Myocyte (in vitro differentiated cells): ENCODE data around the gene DCUN1D4. TPM values are rescaled to one million over a fixed set of nuclear protein-coding genes. Genes with fewer than 3 reads are reported as not detected.
A peak's percentile ranks its signal among the peaks of the same experiment; 100 is the strongest.

ENCODE experiments used
- DNase-seq: peaks from one replicate; pipeline ENCODE4 v3.0.0-alpha.2; 2012; ENCODE audit warnings: low read depth
- polyA plus RNA-seq: library from polyadenylated mRNA; unstranded; fragments of >200 nt; gene quantifications from one replicate; pipeline ENCODE4 v1.2.1, GENCODE V29; 2012; ENCODE audit warnings: missing spikeins
- total RNA-seq: library from RNA; depleted of rRNA; stranded (reverse); fragments of >200 nt; gene quantifications from 2 replicates; pipeline ENCODE4 v1.2.3, GENCODE V29; 2014

DCUN1D4 gene
- total RNA-seq = 26.4 and 36.8 TPM in 2 replicates
- polyA plus RNA-seq = 31.6 TPM

DNA sequence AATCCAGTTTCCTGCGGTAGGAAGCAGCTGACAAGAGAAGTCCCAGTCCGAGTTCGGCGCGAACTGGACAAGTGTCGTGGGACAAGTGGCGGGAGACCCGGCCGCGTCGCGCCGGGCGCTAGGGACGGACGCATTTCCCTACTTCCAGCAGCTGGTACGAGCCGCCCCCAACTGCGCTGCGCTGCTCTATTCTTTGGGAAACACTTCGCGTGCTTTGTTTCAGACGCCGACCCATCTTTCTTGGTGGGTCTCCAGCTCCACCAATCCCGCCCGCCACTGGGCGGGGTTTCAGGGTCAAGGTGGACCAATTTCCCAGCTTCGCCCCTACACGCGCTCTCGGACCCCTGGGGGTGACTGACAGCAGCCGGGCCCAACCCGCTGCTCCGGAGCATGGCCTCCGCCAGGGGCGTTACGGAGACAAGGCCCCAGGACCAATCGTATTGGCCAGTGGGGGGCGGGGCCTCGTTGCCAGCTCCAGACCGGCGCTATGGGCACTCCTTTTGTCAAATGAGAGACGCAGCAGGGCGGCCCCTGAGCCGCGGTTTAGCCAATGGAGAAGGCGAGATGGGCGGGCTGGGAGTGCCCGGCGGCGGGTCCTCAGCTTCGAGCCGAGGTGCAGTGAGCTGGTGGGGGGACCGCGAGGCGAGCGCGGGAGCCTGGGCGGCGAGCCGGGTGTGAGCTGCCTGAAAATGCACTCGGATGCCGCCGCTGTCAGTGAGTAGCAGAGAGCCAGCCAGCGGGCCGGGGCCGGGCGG, at the start of gene DCUN1D4:
Gene DCUN1D4, plus strand, starts transcription at position 600 of the 755 bp plus-strand sequence. Its CDS starts 90 bp downstream, at position 690.
- peak; percentile 100 for DNase-seq

DNA sequence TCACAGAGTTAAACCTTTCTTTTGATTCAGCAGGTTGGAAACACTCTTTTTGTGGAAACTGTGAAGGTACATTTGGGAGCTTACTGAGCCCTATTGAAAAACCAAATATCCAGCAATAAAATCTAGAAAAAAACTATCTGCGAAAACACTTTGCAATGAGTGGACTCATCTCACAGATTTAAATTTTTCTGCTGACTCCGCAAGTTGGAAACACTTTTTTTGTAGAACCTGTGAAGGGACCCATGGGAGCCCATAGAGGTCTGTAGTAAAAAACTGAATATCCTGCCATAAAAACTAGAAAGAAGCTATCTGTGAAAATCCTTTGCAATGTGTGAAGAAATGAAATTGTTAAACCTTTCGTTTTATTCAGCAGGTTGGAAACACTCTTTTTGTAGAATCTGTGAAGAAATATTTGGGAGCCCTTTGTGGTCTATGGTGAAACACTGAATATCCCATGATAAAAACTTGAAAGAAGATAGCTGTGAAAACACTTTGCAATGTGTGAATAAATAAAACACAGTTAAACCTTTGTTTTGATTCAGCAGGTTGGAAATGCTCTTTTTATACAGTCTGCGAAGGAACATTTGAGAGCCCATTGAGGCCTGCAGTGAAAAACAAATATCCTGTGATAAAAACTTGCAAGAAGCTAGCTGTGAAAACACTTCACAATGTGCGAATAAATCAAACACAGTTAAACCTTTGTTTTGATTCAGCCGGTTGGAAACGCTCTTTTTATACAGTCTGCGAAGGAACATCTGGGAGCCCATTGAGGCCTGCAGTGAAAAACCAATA, 22.3 kb upstream of the DCUN1D4 start:
- DNase-seq = no peak

DNA sequence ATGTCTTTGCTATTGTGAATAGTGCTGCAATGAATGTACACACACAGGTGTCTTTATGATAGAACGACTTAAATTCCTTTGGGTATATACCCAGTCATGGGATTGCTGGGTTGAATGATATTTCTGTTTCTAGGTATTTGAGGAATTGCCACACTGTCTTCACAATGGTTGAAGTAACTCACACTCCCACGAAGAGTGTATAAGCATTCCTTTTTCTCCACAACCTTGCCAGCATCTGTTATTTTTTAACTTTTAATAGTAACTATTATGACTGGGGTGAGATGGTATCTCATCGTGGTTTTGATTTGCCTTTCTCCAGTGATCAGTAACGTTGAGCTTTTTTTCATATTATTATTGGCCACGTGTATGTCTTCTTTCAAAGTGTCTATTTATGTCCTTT, 17.6 kb upstream of the DCUN1D4 start:
- DNase-seq = peak; percentile 18

DNA sequence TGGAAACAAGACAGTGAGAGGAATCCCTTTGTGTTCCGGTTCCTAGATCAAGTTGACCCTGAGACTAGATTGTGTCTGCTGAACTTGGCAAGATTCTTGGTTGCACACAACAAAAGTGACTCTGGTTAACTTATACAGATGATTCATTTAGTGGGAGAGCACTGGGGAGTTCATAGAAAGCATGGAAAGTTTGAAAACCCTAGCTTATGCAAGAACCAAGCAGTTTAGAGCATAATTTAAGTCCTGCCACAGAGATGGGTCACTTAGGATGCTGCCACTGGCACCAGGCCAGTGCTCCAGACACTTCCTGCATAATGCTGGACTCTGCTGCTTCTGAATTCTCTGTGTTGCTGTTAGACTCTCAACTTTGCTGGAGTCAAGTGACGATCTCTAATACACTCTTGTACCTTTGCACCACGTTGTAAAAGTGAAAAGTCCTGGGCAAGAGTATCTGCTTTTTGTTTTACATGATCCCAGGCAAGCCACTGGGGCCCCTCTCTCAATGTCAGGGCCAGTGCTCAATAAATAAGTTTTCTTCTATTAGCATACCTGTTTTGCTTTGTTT, 12.7 kb upstream of the DCUN1D4 start:
- peak; percentile 13 for DNase-seq

DNA sequence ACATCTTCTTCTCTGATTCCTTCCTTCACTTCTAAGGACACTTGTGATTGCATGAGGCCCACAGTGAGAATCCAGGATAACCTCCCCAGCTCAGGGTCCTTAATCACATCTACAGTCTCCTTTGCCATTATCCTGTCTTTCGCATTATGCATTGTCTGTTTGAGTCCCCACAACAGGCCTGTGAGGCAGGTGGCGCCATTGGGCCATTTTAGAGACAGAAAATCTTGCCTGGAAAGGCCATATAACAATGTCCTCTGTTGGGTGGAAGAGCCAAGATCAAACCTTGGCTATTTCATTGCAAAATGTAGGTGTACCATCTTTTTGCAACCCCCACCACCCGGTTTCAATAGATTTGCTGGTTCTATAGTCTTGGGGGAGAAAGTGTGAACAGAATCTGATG, 11.8 kb upstream of the DCUN1D4 start:
- DNase-seq = peak; percentile 68

DNA sequence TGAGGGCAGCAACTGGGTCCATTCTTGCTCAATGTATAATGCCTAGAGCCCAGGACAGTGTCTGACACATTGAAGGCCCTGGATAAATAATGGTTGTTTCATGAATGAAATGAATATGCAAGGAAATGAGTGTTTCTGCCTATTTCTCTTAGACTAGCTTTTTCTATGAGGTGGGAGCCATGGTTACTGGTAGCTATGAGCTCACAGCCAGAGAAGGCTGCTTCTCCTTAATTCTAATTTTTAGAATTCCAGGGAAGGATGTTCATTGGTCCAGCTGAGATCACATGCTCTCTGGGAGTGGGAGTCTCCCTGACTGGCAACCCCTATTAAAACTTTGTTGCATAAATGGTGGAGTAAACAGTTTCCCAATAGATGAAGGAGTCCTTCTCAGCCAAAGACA, 9.7 kb upstream of the DCUN1D4 start:
- no peak for DNase-seq

DNA sequence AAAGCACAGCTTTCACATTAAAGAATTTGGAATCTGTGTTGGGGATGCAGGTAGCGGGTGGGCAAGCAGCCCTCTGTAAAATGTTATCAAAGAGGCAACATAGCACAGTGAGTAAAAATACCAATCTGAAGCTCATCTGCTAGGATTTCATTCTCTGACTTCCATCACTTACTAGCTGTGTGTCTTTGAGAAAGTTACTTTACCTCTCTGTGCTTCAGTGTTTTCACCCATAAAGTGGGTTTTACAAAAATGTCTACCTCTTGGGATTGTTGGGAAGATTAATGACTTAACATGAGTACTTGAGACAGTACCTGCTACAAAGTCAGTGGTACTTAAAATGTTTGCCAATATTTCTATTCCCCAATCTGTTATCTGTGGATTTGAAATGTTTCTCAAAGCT, 7.9 kb upstream of the DCUN1D4 start:
- no peak for DNase-seq

DNA sequence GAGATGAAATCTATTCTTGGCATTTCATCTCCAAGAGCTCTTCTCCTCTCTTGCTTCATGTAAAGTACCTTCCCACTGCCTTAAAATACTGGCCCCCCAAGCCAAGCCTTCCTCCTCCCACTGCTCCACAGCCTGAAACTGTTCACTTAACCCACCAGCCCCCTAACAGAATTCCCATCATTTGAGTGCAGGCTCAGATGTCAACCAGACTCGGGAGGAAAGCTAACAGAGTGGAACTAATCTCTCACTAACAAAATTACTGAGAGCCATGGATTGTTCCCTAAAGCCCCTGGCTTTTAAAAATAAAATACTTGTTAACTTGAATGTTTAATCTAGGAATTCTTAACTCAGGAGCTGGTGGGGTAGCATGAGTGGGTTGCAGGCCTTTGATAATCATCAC, 7.1 kb upstream of the DCUN1D4 start:
- DNase-seq = no peak

DNA sequence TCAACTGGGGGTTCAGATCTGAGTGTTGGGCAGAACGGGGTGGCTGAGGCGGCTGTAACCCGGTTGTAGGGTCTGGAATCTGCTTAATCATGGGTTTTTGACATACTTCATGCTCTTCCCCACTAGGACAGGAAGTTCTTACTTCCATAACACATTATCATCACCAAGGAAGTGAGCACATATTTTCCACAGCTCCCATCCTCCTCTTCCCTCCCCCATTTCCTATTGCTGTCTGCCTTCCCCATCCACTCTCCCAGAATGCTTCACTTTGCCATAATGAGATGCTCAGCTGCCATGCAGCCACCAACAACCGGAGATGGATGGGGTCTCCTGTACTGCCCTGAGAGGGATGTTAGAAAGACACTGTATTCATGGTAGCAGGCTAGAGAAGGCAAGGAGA, 6.4 kb upstream of the DCUN1D4 start:
- DNase-seq = no peak

DNA sequence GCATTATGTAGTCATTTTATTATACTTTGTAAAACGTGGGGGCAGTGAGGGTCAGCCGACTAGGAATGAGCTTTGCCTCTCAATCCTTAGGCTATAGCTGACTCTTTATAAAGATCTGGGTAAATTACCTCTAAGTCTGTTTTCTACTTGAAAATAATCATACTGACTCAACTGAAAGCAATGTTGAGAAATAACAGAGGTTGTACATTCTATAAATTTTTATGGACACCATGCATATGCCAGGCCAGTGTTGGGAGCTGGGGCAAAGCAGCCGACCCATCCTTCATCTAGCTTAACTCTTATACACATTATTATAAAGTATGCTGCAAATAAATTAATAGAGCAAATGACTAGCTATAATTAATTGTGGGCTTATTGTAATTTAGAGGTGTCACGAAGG, 2.2 kb upstream of the DCUN1D4 start:
- DNase-seq = no peak

DNA sequence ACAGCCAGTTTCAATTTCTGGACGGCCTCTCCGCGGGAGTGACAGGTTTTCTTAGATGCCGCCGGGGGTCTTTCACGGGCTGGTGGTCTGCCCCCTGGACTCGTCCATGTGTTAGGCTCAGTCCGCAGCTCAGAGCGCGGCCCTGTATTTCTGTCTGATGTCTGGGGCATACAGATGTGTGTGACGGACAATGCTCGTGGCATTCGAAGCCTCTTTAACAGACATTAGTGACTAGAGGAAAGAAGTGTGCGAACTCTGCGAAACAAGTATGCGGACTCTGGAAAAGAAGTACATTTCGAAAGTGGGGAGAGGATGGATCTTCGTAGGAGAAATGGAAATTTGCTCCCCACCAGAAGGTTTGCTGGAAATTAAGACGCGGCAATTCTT, 793 bp upstream of the DCUN1D4 start:
- DNase-seq = no peak

DNA sequence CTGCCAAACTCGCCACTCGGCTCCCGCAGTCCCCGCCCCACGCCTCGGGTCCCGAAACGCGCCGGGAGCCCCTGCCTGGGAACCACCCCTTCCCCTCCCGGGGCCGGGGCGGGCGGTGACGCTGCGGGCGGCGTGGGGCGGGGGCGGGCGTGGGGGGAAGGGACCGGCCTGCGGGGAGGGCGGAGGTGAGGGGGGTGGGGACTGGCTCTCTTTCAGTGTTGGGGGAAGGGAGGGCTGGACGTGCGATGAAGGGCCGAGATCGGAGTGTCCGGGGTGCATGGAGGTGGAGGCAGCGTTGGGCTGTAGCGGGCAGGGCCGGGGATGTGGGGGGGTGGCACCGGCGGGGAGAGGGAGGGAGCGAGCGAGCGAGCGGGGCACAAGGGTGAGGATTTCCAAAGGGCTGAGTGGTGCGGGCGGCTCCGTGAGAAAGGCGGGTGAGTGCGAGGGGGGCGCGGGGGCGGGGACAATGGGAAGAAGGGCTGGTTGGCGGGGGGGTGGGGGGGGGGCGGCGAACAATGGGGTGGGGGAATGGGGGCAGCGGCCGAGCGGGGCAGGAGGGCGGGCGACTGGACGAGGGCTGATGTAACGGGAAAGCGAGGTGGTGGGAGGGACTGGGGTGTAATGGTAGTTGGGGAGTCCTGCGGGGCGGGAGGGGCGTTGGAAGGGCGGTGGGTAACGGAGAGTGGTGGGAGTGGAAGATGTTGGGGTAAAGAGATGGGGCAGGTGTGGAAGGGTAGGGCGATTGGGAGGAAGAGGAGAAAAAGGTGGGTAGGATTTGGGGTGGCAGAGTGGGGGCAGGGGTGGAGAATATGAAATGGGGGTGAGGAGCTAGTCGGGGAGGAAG, 578 bp downstream of the DCUN1D4 start:
- peak; percentile 52 for DNase-seq

DNA sequence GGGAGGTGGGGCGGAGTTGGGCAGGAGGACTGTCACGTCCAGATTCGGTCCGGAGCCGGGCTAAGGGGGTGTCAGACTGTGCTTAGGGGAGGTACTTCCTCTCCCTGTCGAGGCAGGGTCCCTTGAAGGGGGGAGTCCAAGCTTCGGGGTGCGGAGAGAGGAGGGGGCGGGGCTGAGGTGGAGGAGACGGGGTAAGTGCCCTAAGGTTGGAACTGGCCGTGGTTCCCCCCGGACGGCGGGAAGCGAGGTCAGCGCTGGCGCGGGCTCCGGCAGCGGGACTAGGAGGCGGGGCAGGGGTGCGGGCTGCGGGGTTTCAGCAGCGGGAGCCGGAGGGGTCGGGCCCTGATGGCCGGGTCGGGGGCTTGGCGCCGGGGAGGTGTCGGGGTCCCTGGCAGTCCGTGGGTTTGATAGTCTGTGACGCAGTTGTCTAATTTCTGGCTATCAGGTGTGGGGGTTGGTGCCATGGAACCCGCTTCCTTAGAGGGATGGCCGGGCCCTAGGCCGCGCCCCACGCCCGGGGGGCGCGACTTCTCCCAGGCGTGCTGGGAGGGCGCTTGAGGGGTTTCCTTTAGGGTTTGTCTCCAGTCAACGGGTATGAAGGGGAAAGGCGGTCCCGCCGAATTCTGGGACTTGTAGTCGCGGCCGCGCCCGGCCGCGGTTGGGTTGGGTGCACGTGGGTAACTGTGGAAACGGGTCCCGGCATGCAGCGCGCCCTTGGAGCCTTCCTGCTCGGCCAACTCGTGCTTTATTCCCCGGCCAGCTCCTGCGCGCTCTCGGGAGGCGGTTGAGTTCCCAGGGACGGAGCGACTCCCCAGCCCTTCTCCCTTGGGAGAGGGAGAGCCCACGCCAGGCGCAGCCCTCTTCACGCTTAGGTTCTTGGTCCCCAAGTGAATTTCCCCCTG, 1.5 kb downstream of the DCUN1D4 start:
- peak; percentile 94 for DNase-seq

DNA sequence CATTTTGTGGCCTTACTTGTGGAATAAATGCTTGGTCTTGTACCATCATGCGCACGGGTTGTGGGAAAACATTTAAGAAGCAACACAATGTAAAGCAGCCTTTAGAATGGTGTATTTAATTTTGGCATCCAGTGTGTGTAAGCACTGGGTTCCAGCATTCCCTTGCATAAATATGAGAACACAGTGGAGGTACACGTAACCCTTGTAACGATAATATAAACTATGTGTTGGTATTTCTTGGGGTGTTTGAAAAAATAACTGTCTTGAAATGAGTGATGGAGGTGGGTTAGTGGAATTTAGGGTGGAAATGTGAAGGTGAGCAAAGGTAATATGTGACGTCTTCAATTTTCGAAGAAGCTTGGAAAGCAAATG, 2.1 kb downstream of the DCUN1D4 start:
- DNase-seq = no peak

DNA sequence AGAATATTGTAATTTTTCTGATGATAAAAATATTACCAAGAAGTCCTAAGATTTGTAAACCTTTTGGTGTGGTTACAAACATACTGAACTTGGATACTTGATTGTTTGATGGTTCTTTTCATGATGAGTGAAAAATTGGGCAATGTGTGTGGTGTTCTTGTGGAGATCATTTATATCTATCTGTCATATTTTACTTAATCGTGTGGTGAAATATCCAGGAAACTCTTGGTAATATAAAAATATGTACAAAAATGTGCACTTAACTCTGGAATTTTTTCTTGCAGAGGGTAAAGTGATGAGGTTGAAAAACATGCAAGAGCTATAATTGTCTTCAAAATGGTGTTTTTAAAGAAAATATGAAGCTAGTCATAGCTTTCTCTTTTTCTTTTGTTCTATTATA, 2.8 kb downstream of the DCUN1D4 start:
- no peak for DNase-seq

DNA sequence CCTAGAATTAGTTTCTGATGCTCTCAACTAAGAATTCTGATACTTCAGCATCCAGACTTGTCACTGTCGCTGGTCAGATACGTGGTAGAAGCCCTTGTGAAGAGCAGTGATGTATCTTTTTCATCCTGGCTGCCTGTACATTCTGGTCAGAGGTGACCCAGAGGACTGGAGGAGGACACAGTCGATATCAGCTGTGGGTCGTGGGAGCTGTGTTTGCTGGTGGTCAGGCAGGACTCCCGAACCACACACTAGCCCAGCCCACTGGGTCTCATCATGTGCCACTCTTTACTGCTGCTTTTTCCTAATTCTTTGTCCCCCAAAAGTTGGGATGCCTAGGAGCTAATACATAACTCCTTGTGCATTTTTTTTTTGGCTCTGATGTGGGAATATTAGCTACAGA, 6.5 kb downstream of the DCUN1D4 start:
- no peak for DNase-seq

DNA sequence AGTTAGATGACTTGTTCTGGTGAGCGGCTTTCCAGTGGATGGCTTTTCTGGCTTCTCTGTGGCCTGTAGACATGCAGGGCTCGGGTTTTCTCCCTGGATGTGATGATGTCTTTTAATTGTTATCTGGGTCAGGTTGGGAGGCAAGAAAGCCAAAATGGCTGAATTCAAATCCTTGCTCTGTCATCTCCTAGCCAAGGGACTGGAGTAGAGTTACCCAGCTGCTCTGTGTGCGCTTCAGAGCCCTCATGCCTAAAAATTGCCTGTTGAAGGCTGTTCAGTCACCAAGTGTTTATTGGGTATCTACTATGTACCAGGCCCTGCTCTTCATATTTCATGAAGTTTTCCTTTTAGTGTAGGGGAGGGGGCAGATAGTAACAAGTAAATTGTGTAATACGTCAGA, 7.3 kb downstream of the DCUN1D4 start:
- DNase-seq = peak; percentile 57

DNA sequence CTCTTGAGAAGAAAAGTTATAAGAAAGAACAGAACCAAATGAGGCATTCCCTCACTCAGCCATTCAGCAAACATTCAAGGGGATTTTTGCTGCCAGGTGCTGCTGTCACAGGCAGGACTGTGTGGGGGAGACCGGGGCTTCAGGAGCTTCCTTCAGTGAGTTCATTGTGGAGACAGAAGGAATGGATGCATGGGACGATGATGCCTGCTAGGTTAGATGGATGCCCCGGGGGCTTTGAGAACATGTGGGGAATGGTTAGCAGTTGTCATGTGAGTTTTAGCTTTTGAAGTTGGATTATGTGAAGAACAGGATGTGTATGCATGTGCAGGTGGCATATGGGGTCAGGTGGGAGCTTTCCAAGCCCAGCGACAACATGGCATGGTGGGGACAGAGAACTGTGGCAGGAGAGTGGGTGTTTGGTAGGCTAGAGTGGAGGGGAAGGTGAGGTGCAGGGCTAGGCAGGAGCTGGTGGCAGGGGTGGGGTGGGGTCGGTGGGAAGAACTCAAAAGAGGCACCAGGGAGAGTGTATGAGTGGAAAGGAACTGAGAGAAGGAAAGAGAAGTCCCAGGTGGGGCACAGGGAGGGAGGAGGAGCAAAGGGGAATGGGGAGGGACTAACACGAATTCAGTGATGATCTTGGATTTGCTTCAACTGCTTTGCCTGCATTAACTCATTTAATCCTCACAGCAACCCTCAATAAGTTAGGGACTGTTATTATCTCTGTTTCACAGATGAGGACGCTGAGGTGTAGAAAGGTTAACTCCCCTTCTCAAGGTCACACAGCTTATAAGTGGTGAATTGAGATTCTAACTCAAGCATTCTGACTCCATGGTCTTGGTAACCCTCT, 8.4 kb downstream of the DCUN1D4 start:
- DNase-seq = no peak

DNA sequence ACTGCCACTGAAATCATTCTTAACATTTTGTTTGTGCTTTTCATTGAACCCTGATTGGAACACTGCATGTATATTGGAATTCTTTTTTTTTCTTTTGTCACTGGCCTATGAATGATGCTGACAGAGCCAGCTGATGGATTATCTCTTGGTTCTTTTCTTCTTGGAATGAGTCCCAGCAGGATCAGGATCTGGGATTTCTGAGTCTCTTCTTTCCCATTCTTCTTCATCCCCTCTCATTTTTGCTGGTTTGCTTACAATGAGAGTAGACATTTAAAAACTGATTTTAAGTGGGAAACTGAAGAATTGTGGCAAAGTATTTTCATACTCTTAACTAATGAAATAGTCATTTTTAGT, 9.0 kb downstream of the DCUN1D4 start:
- DNase-seq = peak; percentile 29
